NCI-H774 (cell line): ENCODE measurements around the gene KCNK18.

ENCODE experiments used
- DNase-seq: peaks from one replicate; lab custom pipeline; 2025; lab: John Stamatoyannopoulos, UW

The KCNK18 gene

GRCh38 chr10:117197189-117197588, at the start of gene KCNK18:
KCNK18 (plus strand) TSS chr10:117197489; CDS start chr10:117197489, 0 bp downstream.
- DNase-seq, result no peak

GRCh38 chr10:117148284-117148683, 49.0 kb upstream of the KCNK18 start:
- DNase-seq, result no peak

GRCh38 chr10:117152668-117153067, 44.6 kb upstream of the KCNK18 start:
- no peak for DNase-seq

GRCh38 chr10:117158297-117158696, 39.0 kb upstream of the KCNK18 start:
- DNase-seq, result no peak

- no peak for DNase-seq
Measured at GRCh38 chr10:117159390-117159789, 37.9 kb upstream of the KCNK18 start.

- DNase-seq, result no peak
Measured at GRCh38 chr10:117160567-117160966, 36.7 kb upstream of the KCNK18 start.

GRCh38 chr10:117161386-117162033, 35.8 kb upstream of the KCNK18 start:
- DNase-seq, result no peak

- no peak for DNase-seq
Measured at GRCh38 chr10:117162093-117163060, 34.9 kb upstream of the KCNK18 start.

- no peak for DNase-seq
Measured at GRCh38 chr10:117163061-117163953, 34.0 kb upstream of the KCNK18 start.

- DNase-seq, result no peak
Measured at GRCh38 chr10:117163954-117164548, 33.2 kb upstream of the KCNK18 start.

- no peak for DNase-seq
Measured at GRCh38 chr10:117164592-117165537, 32.4 kb upstream of the KCNK18 start.

GRCh38 chr10:117165538-117166417, 31.5 kb upstream of the KCNK18 start:
- no peak for DNase-seq

GRCh38 chr10:117166418-117167345, 30.6 kb upstream of the KCNK18 start:
- DNase-seq, result no peak

- DNase-seq, result no peak
Measured at GRCh38 chr10:117167346-117167788, 29.9 kb upstream of the KCNK18 start.

- DNase-seq, result peak; percentile 14
Measured at GRCh38 chr10:117167789-117168674, 29.3 kb upstream of the KCNK18 start.

GRCh38 chr10:117168729-117169128, 28.6 kb upstream of the KCNK18 start:
- DNase-seq, result no peak

- DNase-seq, result no peak
Measured at GRCh38 chr10:117169480-117169879, 27.8 kb upstream of the KCNK18 start.
